ENCODE measurements around the gene CRIP2.

Gene CRIP2

GRCh38 chr14:105475269-105476096 is 862 bp downstream of the CRIP2 start:
- in situ Hi-C loops (cut with MboI; ENCODE audit: low pct_unique_long_range_greater_than_20kb, low sequenced_read_pairs, unreplicated experiment) = no loop called here
- TF ChIP-seq CTCF (IDR thresholded peaks at IDR 0.05; ENCODE audit: extremely low read depth, insufficient read depth, missing control alignments) = no peak
- no peak for DNase-seq (ENCODE audit: low spot score)

- in situ Hi-C loops (cut with MboI; ENCODE audit: low pct_unique_long_range_greater_than_20kb, low sequenced_read_pairs, unreplicated experiment) = no loop called here
- no peak for DNase-seq (ENCODE audit: low spot score)
- TF ChIP-seq CTCF (IDR thresholded peaks at IDR 0.05; ENCODE audit: extremely low read depth, insufficient read depth, missing control alignments) = no peak
These were observed 1.6 kb downstream of the CRIP2 start for GRCh38 chr14:105476097-105476830.

GRCh38 chr14:105476831-105477659 is 2.4 kb downstream of the CRIP2 start:
- no peak for DNase-seq (ENCODE audit: low spot score)
- in situ Hi-C loops (cut with MboI; ENCODE audit: low pct_unique_long_range_greater_than_20kb, low sequenced_read_pairs, unreplicated experiment) = no loop called here
- no peak for TF ChIP-seq CTCF (IDR thresholded peaks at IDR 0.05; ENCODE audit: extremely low read depth, insufficient read depth, missing control alignments)

GRCh38 chr14:105477660-105478397 is 3.2 kb downstream of the CRIP2 start:
- in situ Hi-C loops (cut with MboI; ENCODE audit: low pct_unique_long_range_greater_than_20kb, low sequenced_read_pairs, unreplicated experiment) = no loop called here
- DNase-seq (ENCODE audit: low spot score) = no peak
- no peak for TF ChIP-seq CTCF (IDR thresholded peaks at IDR 0.05; ENCODE audit: extremely low read depth, insufficient read depth, missing control alignments)

- in situ Hi-C loops (cut with MboI; ENCODE audit: low pct_unique_long_range_greater_than_20kb, low sequenced_read_pairs, unreplicated experiment) = no loop called here
- no peak for DNase-seq (ENCODE audit: low spot score)
- no peak for TF ChIP-seq CTCF (IDR thresholded peaks at IDR 0.05; ENCODE audit: extremely low read depth, insufficient read depth, missing control alignments)
These were observed 4.0 kb downstream of the CRIP2 start for GRCh38 chr14:105478398-105479251.

All from GM13977 (cell line).